Endothelial cell of umbilical vein (primary cell): ENCODE data around the gene SORL1. TPM values are rescaled to one million over a fixed set of nuclear protein-coding genes. Genes with fewer than 3 reads are reported as not detected.

Source experiments
- BruUV-seq: library from RNA; stranded (reverse); fragments of 400-500 nt; replicated peaks from 2 replicates; lab custom pipeline; 2021; lab: Mats Ljungman, UMichigan
- CTCF ChIA-PET: fragments of 300-600, 350-600 bp; sonication (Branson Sonifier 250); formaldehyde crosslinking; loops from one replicate; lab custom pipeline; 2021; ENCODE audit warnings: antibody characterized with exemption, inconsistent platforms; lab: Charles Lee
- POLR2A ChIA-PET: fragments of 300-600, 350-600 bp; sonication (Branson Sonifier 250); formaldehyde crosslinking; loops from one replicate; lab custom pipeline; 2021; ENCODE audit warnings: antibody characterized with exemption, inconsistent platforms; lab: Charles Lee
- DNase-seq: peaks from one replicate; pipeline ENCODE4 v3.0.0-alpha.2; 2011; ENCODE audit warnings: low read depth, low spot score
- FAIRE-seq: peaks from 2 replicates; lab custom pipeline; 2011; peaks lifted over from hg19 to GRCh38; lab: Jason Lieb, UNC
- H2AFZ ChIP-seq: 2 replicates; pipeline ENCODE4 v1.6.0; 2012; ENCODE audit warnings: low read depth, low read length, control low read depth, inconsistent platforms
- H3K27ac ChIP-seq: 2 replicates; pipeline ENCODE4 v1.5.1; 2011; ENCODE audit warnings: low read depth, mild to moderate bottlenecking, control low read depth, low read length, moderate library complexity; ENCODE audit not compliant: insufficient read depth
- H3K27me3 ChIP-seq, 2 experiments: 2 replicates each; pipeline versions ENCODE4 v1.6.0 to v1.6.1; 2011; ENCODE audit warnings: low read length in 2 of 2, mixed read lengths in 1 of 2; ENCODE audit not compliant: control insufficient read depth in 2 of 2, insufficient read depth in 2 of 2
- H3K36me3 ChIP-seq, 2 experiments: 2 replicates in 1 of 2; 3 replicates in 1 of 2; pipeline ENCODE4 v1.5.1; 2011; ENCODE audit warnings: low read length in 2 of 2, mild to moderate bottlenecking in 1 of 2, moderate library complexity in 1 of 2; ENCODE audit not compliant: control insufficient read depth in 2 of 2, insufficient read depth in 2 of 2; ENCODE audit errors: extremely low read depth in 1 of 2
- H3K4me1 ChIP-seq: 3 replicates; pipeline ENCODE4 v1.5.1; 2011; ENCODE audit warnings: mild to moderate bottlenecking, low read length; ENCODE audit not compliant: control insufficient read depth, insufficient read depth; ENCODE audit errors: extremely low read depth
- H3K4me2 ChIP-seq: 2 replicates; pipeline ENCODE4 v1.6.1; 2011; ENCODE audit warnings: low read length, control low read depth, mixed read lengths; ENCODE audit not compliant: insufficient read depth
- H3K4me3 ChIP-seq, 3 experiments: fragments of 200-600 bp in 1 of 3; sonication (generic), shearing (Covaris generic) in 1 of 3; replicated peaks in 1 of 3; 2 replicates each; pipeline ENCODE4 v1.5.1; 2011 to 2016; ENCODE audit warnings: control low read depth in 3 of 3, low read length in 3 of 3, mild to moderate bottlenecking in 2 of 3, inconsistent platforms in 1 of 3, low read depth in 1 of 3, moderate library complexity in 1 of 3; ENCODE audit not compliant: insufficient read depth in 1 of 3
- H3K79me2 ChIP-seq: 2 replicates; pipeline ENCODE4 v1.6.0; 2012; ENCODE audit warnings: low read length, inconsistent platforms; ENCODE audit not compliant: control insufficient read depth, insufficient read depth
- H3K9ac ChIP-seq: replicated peaks from 2 replicates; pipeline ENCODE3; 2011; ENCODE audit warnings: low read length, control low read depth; ENCODE audit not compliant: insufficient read depth; ENCODE audit errors: extremely low read depth
- H3K9me1 ChIP-seq: replicated peaks from 3 replicates; pipeline ENCODE4 v1.6.0; 2011; ENCODE audit warnings: mild to moderate bottlenecking, low read length; ENCODE audit not compliant: control insufficient read depth, insufficient read depth; ENCODE audit errors: extremely low read depth
- H3K9me3 ChIP-seq: replicated peaks from 2 replicates; pipeline ENCODE4 v1.5.1; 2012; ENCODE audit warnings: low read length, inconsistent platforms; ENCODE audit not compliant: control insufficient read depth, insufficient read depth
- H4K20me1 ChIP-seq: replicated peaks from 2 replicates; pipeline ENCODE3; 2011; ENCODE audit warnings: mild to moderate bottlenecking, low read length; ENCODE audit not compliant: control insufficient read depth, insufficient read depth; ENCODE audit errors: extremely low read depth
- EZH2 ChIP-seq: IDR thresholded peaks from 2 replicates; pipeline ENCODE4 v1.6.1; 2012; ENCODE audit warnings: borderline replicate concordance, low read depth, mild to moderate bottlenecking, moderate library complexity, low read length, inconsistent platforms; ENCODE audit not compliant: severe bottlenecking
- POLR2AphosphoS5 ChIP-seq: IDR thresholded peaks from 2 replicates; pipeline ENCODE4 v1.6.1; 2012; ENCODE audit warnings: low read depth, mild to moderate bottlenecking, control low read depth, low read length, moderate library complexity; ENCODE audit not compliant: insufficient read depth
- dilution Hi-C: fragments of 300-500 bp; cut with MboI; formaldehyde crosslinking; loops from one replicate; pipeline ENCODE4 v1.15.0; 2019; ENCODE audit warnings: low sequenced_read_pairs; ENCODE audit not compliant: extremely low pct_ligation_motif_present
- intact Hi-C: fragments of 100-400 bp; cut with micrococcal nuclease; formaldehyde crosslinking; loops from one replicate; pipeline ENCODE4 v1.10.0; 2022
- polyA plus RNA-seq, 4 experiments: library from polyadenylated mRNA; depleted of rRNA in 3 of 4; stranded (reverse) in 3 of 4; unstranded in 1 of 4; fragments of >200 nt; gene quantifications; 2 replicates each; pipeline versions ENCODE4 v1.2.1 to v1.2.3, GENCODE V29; 2011 to 2012; ENCODE audit warnings: missing spikeins in 1 of 4
- total RNA-seq: library from RNA; stranded (reverse); gene quantifications from 2 replicates; pipeline ENCODE4 v1.2.3, GENCODE V29; 2021

Gene SORL1
- total and polyA plus RNA-seq, 2 donors (not counting 3 experiments of a cell fraction or from before 2014, with no cell fraction given), result 0.17 to 0.31 TPM

DNA sequence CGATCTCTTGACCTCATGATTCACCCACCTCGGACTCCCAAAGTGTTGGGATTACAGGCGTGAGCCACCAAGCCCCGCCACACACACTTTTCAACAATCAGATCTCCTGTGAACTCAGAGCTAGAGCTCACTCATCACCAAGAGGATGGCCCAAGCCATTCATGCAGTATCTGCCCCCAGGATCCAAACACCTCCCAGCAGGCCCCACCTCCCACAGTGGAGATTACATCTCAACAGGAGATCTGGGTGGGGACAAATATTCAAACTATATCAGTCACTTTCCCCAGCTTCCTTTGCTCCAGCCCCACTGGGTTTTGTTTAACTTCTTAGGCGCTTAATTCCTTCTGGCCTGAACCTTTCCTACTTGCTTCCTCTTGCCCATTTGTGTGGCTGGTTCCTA is 26.3 kb upstream of the SORL1 start:
- Histone ChIP-seq H3K4me3 (no peak overlapping the region), H4K20me1 (no peaks in the 10 kb centered on the region), H3K27ac (no peak overlapping the region), H3K9me3 (no peaks in the 10 kb centered on the region), H3K27me3 (peaks cover 2 to 21% of the 10 kb centered on the region in 2 experiments), H2AFZ (no peak overlapping the region), H3K9me1 (no peaks in the 10 kb centered on the region), H3K36me3 (no peaks in the 10 kb centered on the region), H3K79me2 (no peaks in the 10 kb centered on the region), H3K4me2 (no peak overlapping the region), H3K4me1 (no peaks in the 10 kb centered on the region), H3K9ac (no peak overlapping the region)
- TF ChIP-seq EZH2, result no peak
- POLR2A ChIA-PET, result no interaction called here
- intact Hi-C loops, result no loop called here
- DNase-seq (no peak), FAIRE-seq (no peak)
- no TSS peak for BruUV-seq
- dilution Hi-C loops, result no loop called here
- CTCF ChIA-PET, result interaction anchor here (1.3 kb wide), 1 partner anchor 8 kb away, joined by 3 read pairs; no protein-coding TSS in a partner anchor

DNA sequence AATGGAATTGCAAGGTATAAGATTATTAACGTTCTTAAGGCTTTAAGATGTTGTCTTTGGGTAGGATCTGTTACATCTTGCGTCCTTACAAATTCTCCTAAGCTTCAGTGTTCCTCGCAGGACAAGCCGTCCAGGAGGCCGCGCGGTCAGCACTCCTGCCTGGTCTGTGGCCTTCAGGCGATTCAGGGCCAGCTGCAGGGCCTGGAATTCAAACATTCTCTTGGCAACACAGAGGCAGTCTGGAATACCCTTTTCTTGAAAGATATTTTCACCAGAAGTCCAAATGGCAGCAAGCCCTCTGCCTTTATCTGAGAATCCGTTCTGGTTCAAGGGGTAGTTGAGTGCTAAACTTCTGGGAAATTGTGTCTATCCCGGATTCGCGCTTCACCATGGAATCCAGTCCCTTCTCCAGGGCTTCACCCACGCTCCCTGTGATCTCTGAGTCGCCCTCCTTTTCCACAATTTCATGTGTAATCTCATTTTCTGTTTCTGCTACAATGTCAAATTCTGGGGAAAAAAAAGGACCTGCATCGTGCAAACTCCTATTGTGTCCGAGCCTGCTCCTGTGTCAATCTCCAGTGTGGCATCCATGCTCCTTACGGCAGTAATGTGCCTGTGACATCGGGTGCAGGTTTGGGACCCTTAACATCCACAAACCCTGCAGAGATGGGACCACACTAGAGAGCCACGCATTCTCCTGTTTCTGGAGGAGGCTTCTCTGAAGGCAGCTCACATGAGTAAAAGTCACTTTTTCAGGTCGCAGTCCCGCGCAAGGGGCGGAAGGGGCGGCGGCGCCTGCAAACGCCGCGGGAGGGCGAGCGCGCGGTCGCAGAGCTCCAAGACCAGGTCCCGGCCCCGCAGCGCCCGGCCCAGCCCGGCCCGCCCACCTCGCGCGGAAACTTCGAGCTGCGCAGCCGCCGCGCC is 25.4 kb upstream of the SORL1 start:
- H3K27me3 ChIP-seq, result peaks cover 2 to 21% of the 10 kb centered on the region in 2 experiments
- FAIRE-seq, result no peak

More for the DNA sequence above, 25.4 kb upstream of the SORL1 start:
- H3K4me1 ChIP-seq, result no peaks in the 10 kb centered on the region
- no peaks in the 10 kb centered on the region for H4K20me1 ChIP-seq
- H3K9ac ChIP-seq, result no peak overlapping the region
- H3K9me3 ChIP-seq, result no peaks in the 10 kb centered on the region
- no peaks in the 10 kb centered on the region for H3K79me2 ChIP-seq
- H2AFZ ChIP-seq, result peak overlapping the region; percentile 38
- ChIA-PET POLR2A (no interaction called here), CTCF (interaction anchor here (0.7 to 1.3 kb wide), 3 partner anchors 9 to 165 kb away, joined by 3 to 6 read pairs (median 3); no protein-coding TSS in a partner anchor)
- intact Hi-C loops (no loop called here), dilution Hi-C loops (no loop called here)
- no peaks in the 10 kb centered on the region for H3K9me1 ChIP-seq
- TF ChIP-seq EZH2, result peak; percentile 39
- TF ChIP-seq POLR2AphosphoS5, result no peak
- no peak overlapping the region for H3K4me2 ChIP-seq
- H3K27ac ChIP-seq, result no peak overlapping the region
- no peaks in the 10 kb centered on the region for H3K36me3 ChIP-seq
- no peak for DNase-seq
- no TSS peak for BruUV-seq
- H3K4me3 ChIP-seq, result no peak overlapping the region
